Hepatocyte (in vitro differentiated cells): ENCODE measurements around the gene RASGRP4.

Experiments used
- CTCF ChIP-seq: fragments of 200-600 bp; sonication (generic); IDR thresholded peaks from 2 replicates; pipeline ENCODE4 v1.5.1; 2016; ENCODE audit warnings: antibody characterized with exemption, mild to moderate bottlenecking; ENCODE audit not compliant: poor library complexity
- EZH2 ChIP-seq: fragments of 200-600 bp; sonication (generic); IDR thresholded peaks from 2 replicates; pipeline ENCODE4 v1.6.1; 2016; ENCODE audit warnings: antibody characterized with exemption, mild to moderate bottlenecking, borderline replicate concordance
- EZH2phosphoT487 ChIP-seq: fragments of 200-600 bp; sonication (generic); IDR thresholded peaks from one replicate; pipeline ENCODE4 v1.6.1; 2018; ENCODE audit warnings: antibody characterized with exemption, mild to moderate bottlenecking, low read depth, moderate library complexity; ENCODE audit not compliant: unreplicated experiment, severe bottlenecking

- TF ChIP-seq EZH2 = no peak
- TF ChIP-seq CTCF = no peak
- TF ChIP-seq EZH2phosphoT487 = no peak
These were observed 52.1 kb downstream of the RASGRP4 start for GRCh38 chr19:38373907-38374331.
